ENCODE results near the gene TRIB2.

Gene TRIB2

DNA sequence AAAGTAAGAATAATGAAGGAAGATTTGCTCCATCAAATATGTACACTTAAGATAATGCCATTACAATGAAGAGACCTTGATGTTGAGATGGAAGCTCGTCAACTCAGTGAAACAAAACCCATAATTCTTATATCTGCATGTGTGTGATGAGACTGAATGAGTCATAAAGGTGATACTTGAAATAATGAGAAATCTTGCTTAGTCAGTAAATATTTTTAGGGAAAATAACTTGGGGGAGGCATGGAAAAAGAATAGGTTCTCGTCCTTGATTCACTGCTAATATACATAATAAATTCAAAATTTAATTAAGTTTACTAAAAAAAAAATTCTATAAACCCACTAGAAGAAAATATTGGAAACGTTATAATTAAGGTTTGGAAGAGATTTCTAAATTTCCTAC lies 75.2 kb downstream of the TRIB2 start:
- ChIA-PET POLR2A (no interaction called here), CTCF (interaction anchor here (1.0 to 1.6 kb wide), 3 partner anchors 12 to 139 kb away, joined by 3 to 4 read pairs (median 4); no protein-coding TSS in a partner anchor)
- TF ChIP-seq, protein P1, sequence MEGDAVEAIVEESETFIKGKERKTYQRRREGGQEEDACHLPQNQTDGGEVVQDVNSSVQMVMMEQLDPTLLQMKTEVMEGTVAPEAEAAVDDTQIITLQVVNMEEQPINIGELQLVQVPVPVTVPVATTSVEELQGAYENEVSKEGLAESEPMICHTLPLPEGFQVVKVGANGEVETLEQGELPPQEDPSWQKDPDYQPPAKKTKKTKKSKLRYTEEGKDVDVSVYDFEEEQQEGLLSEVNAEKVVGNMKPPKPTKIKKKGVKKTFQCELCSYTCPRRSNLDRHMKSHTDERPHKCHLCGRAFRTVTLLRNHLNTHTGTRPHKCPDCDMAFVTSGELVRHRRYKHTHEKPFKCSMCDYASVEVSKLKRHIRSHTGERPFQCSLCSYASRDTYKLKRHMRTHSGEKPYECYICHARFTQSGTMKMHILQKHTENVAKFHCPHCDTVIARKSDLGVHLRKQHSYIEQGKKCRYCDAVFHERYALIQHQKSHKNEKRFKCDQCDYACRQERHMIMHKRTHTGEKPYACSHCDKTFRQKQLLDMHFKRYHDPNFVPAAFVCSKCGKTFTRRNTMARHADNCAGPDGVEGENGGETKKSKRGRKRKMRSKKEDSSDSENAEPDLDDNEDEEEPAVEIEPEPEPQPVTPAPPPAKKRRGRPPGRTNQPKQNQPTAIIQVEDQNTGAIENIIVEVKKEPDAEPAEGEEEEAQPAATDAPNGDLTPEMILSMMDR (IDR thresholded peaks at IDR 0.05; ENCODE audit: insufficient read depth, low read length, missing control alignments) = no peak
- DNase-seq (ENCODE audit: low read depth, low spot score) = no peak
- H3K4me3 ChIP-seq (ENCODE audit: low read depth, low read length) = no peak overlapping the region

Data from AG04449 (cell line).